ENCODE measurements around the gene ADCY2.

ADCY2 gene

DNA sequence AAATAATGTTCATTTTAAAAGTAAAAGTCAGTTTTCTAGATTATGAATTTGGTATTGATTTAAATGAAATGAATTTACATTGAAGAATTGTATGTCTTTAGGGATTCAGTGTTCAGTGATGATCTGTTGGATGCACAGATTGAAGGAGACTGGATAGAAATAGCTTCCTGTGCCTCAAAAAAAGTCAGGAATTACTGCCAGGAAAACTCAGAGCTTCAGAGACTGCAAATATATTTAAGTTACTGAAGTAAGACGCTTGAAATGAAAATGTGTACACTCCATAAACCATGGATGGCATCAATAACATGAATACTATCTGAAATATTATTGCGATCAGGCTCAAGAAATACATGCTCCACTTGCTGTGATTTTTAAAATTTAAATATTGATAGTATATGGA lies 60.3 kb downstream of the ADCY2 start:
- TF ChIP-seq, protein P1, sequence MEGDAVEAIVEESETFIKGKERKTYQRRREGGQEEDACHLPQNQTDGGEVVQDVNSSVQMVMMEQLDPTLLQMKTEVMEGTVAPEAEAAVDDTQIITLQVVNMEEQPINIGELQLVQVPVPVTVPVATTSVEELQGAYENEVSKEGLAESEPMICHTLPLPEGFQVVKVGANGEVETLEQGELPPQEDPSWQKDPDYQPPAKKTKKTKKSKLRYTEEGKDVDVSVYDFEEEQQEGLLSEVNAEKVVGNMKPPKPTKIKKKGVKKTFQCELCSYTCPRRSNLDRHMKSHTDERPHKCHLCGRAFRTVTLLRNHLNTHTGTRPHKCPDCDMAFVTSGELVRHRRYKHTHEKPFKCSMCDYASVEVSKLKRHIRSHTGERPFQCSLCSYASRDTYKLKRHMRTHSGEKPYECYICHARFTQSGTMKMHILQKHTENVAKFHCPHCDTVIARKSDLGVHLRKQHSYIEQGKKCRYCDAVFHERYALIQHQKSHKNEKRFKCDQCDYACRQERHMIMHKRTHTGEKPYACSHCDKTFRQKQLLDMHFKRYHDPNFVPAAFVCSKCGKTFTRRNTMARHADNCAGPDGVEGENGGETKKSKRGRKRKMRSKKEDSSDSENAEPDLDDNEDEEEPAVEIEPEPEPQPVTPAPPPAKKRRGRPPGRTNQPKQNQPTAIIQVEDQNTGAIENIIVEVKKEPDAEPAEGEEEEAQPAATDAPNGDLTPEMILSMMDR (IDR thresholded peaks at IDR 0.05; ENCODE audit: low read depth, low read length, missing control alignments): no peak
- no peak overlapping the region for H3K4me3 ChIP-seq (ENCODE audit: low read depth, low read length)
- no peak for DNase-seq (ENCODE audit: low read depth)
- in situ Hi-C loops (cut with HindIII; ENCODE audit: low sequenced_read_pairs): no loop called here

DNA sequence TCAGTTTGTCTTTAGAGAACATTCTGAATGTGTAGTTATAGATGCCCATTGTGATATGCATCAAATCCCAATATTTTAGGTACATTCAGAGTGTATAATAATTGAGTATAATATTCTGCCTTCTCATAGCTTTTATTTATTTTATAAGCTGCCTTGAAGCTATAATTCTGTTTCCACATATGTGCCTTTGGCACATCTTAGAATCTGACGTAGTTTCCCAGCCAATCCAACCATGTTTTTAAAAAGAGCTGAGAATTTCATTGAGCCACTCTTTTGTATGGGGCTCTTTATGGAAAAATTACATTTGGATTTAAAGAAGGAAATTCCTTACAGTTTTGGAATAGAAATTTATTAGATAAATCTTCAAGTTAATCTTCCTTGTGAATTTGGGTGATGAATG lies 65.4 kb downstream of the ADCY2 start:
- H3K4me3 ChIP-seq (ENCODE audit: low read depth, low read length): no peak overlapping the region
- TF ChIP-seq, protein P1 (IDR thresholded peaks at IDR 0.05; ENCODE audit: low read depth, low read length, missing control alignments): no peak
- in situ Hi-C loops (cut with HindIII; ENCODE audit: low sequenced_read_pairs): no loop called here
- no peak for DNase-seq (ENCODE audit: low read depth)

DNA sequence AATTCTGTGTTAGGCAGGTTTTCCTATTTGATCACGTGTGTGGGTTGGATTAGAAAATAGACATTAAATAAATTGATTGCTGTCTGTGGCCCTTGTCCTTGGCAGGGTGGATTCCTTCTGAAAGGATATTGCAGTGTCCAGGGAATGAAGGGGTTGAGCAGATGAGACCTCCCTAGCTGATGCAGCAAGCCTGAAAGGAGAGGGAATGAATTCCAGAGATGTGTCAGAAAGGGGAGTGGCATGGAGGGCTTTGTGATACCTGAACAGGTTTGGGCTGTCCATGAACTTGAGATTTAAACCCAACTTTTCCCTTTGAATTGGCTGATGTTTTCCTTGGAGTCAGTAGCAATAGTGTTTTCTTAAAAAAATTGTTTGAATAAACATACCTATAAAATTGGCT lies 66.8 kb downstream of the ADCY2 start:
- TF ChIP-seq, protein P1 (IDR thresholded peaks at IDR 0.05; ENCODE audit: low read depth, low read length, missing control alignments): no peak
- no peak overlapping the region for H3K4me3 ChIP-seq (ENCODE audit: low read depth, low read length)
- in situ Hi-C loops (cut with HindIII; ENCODE audit: low sequenced_read_pairs): no loop called here
- DNase-seq (ENCODE audit: low read depth): no peak

DNA sequence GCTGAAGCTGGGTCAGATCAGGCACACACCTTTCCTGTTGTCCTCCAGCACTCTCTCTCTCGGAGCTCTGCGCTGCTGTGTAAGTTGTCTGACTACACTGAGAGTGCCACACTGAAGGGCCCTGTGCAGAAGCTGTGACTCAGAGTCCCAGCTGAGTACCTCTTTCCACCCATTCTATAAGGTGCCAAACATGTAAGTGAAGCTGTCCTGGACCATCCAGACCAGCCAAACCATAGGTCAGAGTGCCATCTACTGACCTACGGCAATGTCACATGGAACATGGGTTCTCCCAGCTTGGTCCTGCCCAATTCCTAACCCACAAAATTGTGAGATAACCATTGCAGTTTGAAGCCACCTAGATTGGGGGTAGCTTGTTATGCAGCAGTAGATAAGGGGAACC lies 68.2 kb downstream of the ADCY2 start:
- no peak for DNase-seq (ENCODE audit: low read depth)
- TF ChIP-seq, protein P1 (IDR thresholded peaks at IDR 0.05; ENCODE audit: low read depth, low read length, missing control alignments): no peak
- in situ Hi-C loops (cut with HindIII; ENCODE audit: low sequenced_read_pairs): no loop called here
- H3K4me3 ChIP-seq (ENCODE audit: low read depth, low read length): no peak overlapping the region

DNA sequence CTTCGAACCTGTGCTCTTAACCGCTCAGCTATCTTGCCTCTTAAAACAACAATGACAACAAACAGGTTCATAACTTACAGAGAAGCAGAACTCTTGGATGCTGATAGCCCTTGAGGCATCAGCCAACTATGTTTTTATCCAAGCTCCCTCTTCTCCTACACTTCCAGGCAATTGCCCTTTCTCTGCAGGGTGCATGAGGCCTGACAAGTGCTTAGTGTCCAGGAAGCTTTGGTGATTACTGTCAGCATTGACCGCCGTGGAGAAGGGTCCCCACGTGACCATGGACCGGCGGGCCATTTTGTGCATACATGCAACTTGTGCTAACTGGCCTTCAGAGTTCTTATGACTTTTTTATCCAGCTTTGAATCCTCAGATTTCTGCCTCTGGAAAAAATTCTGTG lies 71.2 kb downstream of the ADCY2 start:
- TF ChIP-seq, protein P1 (IDR thresholded peaks at IDR 0.05; ENCODE audit: low read depth, low read length, missing control alignments): no peak
- DNase-seq (ENCODE audit: low read depth): no peak
- in situ Hi-C loops (cut with HindIII; ENCODE audit: low sequenced_read_pairs): no loop called here
- no peak overlapping the region for H3K4me3 ChIP-seq (ENCODE audit: low read depth, low read length)

DNA sequence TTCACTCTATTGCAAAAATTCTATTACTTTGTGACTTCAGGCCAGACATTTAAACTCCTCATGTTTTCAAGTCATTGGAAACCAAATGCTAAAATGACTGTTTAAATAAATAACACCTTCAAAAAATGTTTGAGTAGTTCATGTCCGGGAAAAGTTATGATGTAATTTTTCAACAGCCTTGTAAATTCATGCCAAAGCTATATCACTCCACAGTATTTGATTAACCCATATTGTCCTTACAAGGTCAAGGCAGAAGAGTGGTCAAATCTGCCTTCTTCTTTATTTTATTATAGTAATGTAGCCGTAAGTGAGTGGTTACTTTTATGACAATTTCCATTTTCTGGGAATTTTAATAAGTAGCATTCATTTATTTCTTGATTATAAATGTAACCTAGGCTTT lies 72.8 kb downstream of the ADCY2 start:
- in situ Hi-C loops (cut with HindIII; ENCODE audit: low sequenced_read_pairs): no loop called here
- DNase-seq (ENCODE audit: low read depth): no peak
- TF ChIP-seq, protein P1 (IDR thresholded peaks at IDR 0.05; ENCODE audit: low read depth, low read length, missing control alignments): no peak
- no peak overlapping the region for H3K4me3 ChIP-seq (ENCODE audit: low read depth, low read length)

DNA sequence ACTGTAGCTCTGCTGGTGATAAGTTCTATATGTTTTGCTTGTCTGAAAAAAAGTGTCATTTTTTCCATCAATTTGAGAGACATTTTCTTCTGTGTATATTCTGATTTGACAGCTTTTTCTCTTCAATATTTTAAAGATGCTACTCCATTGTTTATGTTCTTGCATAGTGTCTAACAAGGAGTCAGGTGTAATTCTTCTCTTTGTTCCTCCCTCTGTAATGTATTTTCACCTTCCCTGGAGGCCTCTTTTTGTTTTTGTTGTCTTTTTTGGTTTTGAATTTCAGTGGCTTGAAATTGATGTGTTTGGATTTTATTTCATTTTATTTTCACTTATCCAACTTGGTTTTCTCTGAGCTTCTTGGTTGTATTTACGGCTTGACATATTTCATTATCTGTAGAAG lies 75.8 kb downstream of the ADCY2 start:
- TF ChIP-seq, protein P1 (IDR thresholded peaks at IDR 0.05; ENCODE audit: low read depth, low read length, missing control alignments): no peak
- no peak for DNase-seq (ENCODE audit: low read depth)
- in situ Hi-C loops (cut with HindIII; ENCODE audit: low sequenced_read_pairs): no loop called here
- no peak overlapping the region for H3K4me3 ChIP-seq (ENCODE audit: low read depth, low read length)

All from astrocyte of the cerebellum (primary cell).